Astrocyte (in vitro differentiated cells and primary cell): ENCODE measurements around the gene SPX.

Source experiments
- EZH2 ChIP-seq: IDR thresholded peaks from 2 replicates; pipeline ENCODE4 v1.6.1; 2012; ENCODE audit warnings: mild to moderate bottlenecking, low read length, inconsistent platforms; ENCODE audit not compliant: insufficient read depth
- TF ChIP-seq, protein P1 (sequence below): IDR thresholded peaks from 2 replicates; pipeline ENCODE4 v1.5.1; 2011; ENCODE audit warnings: low read depth, mild to moderate bottlenecking, inconsistent platforms, low read length, moderate library complexity; ENCODE audit not compliant: insufficient read depth

DNA sequence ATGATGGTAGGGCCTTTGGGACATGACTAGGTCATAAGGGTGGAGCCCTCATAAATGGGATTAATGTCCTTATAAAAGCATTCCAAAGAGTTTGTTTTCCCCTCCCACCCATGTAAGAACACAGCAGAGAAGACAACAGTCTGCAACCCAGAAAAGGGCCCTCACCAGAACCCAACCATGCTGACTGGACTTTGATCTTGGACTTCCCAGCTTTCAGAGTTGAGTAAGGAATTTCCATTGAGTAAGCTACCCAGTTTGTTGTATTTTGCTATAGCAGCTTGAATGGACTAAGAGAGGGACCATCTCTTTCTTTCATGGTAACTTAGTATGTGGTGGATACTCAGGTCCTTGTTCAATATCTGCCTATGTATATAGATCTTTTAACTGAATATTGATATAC lies 2.9 kb upstream of the SPX start:
- TF ChIP-seq EZH2, result no peak
- TF ChIP-seq, protein P1, sequence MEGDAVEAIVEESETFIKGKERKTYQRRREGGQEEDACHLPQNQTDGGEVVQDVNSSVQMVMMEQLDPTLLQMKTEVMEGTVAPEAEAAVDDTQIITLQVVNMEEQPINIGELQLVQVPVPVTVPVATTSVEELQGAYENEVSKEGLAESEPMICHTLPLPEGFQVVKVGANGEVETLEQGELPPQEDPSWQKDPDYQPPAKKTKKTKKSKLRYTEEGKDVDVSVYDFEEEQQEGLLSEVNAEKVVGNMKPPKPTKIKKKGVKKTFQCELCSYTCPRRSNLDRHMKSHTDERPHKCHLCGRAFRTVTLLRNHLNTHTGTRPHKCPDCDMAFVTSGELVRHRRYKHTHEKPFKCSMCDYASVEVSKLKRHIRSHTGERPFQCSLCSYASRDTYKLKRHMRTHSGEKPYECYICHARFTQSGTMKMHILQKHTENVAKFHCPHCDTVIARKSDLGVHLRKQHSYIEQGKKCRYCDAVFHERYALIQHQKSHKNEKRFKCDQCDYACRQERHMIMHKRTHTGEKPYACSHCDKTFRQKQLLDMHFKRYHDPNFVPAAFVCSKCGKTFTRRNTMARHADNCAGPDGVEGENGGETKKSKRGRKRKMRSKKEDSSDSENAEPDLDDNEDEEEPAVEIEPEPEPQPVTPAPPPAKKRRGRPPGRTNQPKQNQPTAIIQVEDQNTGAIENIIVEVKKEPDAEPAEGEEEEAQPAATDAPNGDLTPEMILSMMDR, result no peak
